ENCODE measurements around the gene ZSCAN21. TPM values are rescaled to one million over a fixed set of nuclear protein-coding genes. Genes with fewer than 3 reads are reported as not detected.

The ZSCAN21 gene
- total RNA-seq, 2 donors from 2014 or later: 6.7 to 7.1 TPM

DNA sequence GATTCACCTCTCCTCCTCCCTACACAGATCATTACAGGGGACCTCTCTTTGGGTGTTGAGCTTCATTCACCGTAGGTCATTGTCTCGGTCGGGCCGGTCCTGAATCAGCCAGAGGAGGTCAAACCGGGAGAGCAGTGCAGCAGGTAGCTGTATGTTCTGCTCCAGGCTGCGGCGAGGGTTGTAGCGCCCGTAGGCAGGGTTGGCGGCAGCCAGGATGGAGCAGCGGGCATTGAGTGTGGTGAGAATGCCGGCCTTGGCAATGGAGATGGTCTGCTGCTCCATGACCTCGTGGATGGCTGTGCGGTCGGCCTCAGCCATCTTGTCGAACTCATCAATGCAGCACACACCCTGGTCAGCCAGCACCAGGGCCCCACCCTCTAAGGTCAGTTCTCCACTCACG, 46.1 kb downstream of the ZSCAN21 start:
- TF ChIP-seq, protein P1, sequence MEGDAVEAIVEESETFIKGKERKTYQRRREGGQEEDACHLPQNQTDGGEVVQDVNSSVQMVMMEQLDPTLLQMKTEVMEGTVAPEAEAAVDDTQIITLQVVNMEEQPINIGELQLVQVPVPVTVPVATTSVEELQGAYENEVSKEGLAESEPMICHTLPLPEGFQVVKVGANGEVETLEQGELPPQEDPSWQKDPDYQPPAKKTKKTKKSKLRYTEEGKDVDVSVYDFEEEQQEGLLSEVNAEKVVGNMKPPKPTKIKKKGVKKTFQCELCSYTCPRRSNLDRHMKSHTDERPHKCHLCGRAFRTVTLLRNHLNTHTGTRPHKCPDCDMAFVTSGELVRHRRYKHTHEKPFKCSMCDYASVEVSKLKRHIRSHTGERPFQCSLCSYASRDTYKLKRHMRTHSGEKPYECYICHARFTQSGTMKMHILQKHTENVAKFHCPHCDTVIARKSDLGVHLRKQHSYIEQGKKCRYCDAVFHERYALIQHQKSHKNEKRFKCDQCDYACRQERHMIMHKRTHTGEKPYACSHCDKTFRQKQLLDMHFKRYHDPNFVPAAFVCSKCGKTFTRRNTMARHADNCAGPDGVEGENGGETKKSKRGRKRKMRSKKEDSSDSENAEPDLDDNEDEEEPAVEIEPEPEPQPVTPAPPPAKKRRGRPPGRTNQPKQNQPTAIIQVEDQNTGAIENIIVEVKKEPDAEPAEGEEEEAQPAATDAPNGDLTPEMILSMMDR (IDR thresholded peaks at IDR 0.05): no peak
- H3K27ac ChIP-seq: no peak overlapping the region
- no peak for DNase-seq (ENCODE audit: low spot score)
- H3K4me3 ChIP-seq: no peak overlapping the region
- H3K27me3 ChIP-seq: no peaks in the 10 kb centered on the region
- peaks cover 85% of the 10 kb centered on the region for H3K36me3 ChIP-seq
- H3K4me1 ChIP-seq: peaks cover 0 to 10% of the 10 kb centered on the region in 2 donors
- no peaks in the 10 kb centered on the region for H3K9me3 ChIP-seq

DNA sequence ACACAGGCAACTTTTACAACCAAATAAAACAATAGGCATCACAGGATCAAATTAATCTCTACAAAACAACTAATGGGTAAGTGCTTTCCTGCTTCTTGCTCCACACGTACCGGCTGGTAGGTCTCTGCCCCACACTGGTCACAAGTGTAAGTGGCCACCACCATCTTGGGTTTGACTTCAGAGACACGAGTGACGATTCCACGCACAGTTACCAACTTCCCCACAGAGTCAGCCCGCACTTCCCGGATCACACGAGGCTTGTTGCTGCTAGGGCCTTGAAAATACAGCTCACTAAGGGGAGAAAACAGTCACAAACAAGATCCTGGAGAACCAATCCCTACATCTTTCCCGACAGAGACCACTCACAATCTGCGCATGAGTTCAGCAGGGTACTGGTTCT, 49.3 kb downstream of the ZSCAN21 start:
- DNase-seq (ENCODE audit: low spot score): no peak
- H3K36me3 ChIP-seq: peaks cover 53% of the 10 kb centered on the region
- no peaks in the 10 kb centered on the region for H3K27me3 ChIP-seq
- H3K4me3 ChIP-seq: no peak overlapping the region
- H3K9me3 ChIP-seq: no peaks in the 10 kb centered on the region
- H3K4me1 ChIP-seq: peaks cover 0 to 20% of the 10 kb centered on the region in 2 donors
- TF ChIP-seq, protein P1 (IDR thresholded peaks at IDR 0.05): no peak
- no peak overlapping the region for H3K27ac ChIP-seq

DNA sequence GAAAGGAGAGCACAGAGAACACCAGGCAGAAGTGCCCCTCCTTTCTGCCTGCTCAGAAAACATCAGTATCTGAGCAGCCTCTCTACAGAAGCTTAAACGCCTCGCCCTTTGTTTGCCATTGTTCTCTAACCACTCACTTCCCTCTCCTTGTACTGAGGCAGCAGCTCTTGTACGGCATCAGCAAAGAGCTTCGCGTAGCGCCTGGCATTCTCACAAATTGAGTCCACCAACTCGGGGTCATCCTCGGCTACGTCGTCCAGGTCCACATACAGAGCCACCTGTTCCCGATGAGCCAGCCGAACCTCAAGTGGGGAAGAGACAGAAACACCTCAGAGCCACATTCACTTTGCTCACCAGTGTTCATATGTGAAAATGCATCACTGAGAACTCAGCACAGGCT, 49.9 kb downstream of the ZSCAN21 start:
- H3K27me3 ChIP-seq: no peaks in the 10 kb centered on the region
- DNase-seq (ENCODE audit: low spot score): no peak
- H3K27ac ChIP-seq: no peak overlapping the region
- H3K36me3 ChIP-seq: peaks cover 48% of the 10 kb centered on the region
- H3K9me3 ChIP-seq: no peaks in the 10 kb centered on the region
- peak overlapping the region; percentile 58 to 70 for H3K4me3 ChIP-seq
- peaks cover 0 to 20% of the 10 kb centered on the region in 2 donors for H3K4me1 ChIP-seq
- TF ChIP-seq, protein P1 (IDR thresholded peaks at IDR 0.05): no peak

DNA sequence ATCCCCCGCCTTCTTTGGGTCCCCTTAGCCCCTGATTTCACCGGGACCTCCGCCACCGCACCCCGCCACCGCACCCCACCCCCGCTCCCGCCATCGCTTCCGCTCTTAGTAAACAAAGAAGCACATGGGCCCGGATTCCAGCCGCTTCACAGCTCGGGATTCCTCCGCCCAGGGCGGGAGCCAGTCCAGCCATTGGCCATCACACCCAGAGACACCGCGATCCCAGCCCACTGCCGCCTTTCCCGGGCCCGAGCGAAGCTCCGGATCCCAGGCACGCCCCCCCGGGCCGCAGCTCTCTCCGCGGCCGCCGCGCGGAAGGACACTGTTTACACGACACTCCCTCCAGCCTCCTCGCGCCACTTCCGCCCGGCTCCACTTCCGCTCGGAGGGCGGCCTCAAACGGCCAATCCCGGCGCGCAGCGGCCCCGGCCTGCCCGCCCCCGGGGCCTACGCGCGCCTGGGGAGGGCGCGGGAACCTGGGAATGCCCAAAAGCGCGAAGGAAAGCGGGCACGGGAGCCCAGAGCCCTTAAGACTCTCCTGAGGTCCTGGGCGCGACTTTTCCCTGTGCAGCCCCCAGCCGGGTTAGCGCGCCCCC, 50.9 kb downstream of the ZSCAN21 start:
- TF ChIP-seq, protein P1 (IDR thresholded peaks at IDR 0.05): no peak

DNA sequence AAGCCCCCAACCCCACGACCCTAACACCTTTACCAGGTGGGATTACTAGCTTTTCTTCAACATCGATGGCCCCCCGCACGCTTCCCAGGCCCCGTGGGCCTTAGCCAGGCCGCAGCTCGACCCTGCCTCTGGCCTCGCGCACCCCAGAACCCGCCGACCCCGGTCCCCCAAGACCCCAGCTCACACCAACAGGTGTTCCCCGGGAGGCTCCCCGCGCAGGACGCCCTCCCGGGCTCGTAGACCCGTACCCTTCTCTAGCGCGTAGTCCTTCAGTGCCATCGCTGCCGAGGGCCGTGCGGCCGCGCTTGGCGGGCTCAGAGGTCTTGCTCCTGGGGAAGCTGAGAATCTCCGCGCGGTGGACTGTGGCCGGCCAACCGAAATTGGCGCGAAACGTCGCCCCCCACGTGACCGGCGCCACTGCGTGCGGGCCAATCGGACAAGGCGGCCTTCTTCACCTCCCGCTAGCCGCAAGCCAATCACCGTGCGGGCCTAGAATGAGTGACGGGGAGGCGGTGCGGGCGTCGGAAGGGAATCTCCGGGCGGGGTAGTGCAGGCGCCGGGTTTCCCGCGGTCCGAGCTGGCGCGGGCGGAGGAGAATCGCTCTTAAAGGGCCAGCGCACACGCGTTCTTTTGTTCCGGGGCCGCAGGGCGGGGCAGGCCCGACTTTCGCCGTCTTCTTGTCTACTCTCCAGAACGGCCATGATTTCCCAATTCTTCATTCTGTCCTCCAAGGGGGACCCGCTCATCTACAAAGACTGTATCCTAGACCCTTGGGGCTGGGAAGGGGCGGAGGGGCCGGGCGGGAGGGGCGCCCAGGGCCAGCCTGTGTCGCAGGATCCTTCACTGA, 51.7 kb downstream of the ZSCAN21 start, which contains the start of the genes AP4M1 and MCM7:
Gene AP4M1 (plus strand): TSS at position 628 of the 847 bp plus-strand sequence. CDS start 72 bp downstream, at position 700.
Gene MCM7 (minus strand): TSS at position 382 of the 847 bp plus-strand sequence. CDS start 103 bp downstream, at position 279.
- peak within 1 kb of the TSS; percentile 70 to 76 for H3K4me3 ChIP-seq
- H3K27me3 ChIP-seq: no peaks in the 10 kb centered on the region
- peak; percentile 98 for DNase-seq (ENCODE audit: low spot score)
- H3K27ac ChIP-seq: peak within 1 kb of the TSS; percentile 90 to 96
- TF ChIP-seq, protein P1 (IDR thresholded peaks at IDR 0.05): no peak
- peaks cover 0 to 20% of the 10 kb centered on the region in 2 donors for H3K4me1 ChIP-seq
- no peaks in the 10 kb centered on the region for H3K9me3 ChIP-seq
- peaks cover 45% of the 10 kb centered on the region for H3K36me3 ChIP-seq

More for the DNA sequence above, 50.9 kb downstream of the ZSCAN21 start:
- peaks cover 0 to 20% of the 10 kb centered on the region in 2 donors for H3K4me1 ChIP-seq
- peak overlapping the region; percentile 90 to 96 for H3K27ac ChIP-seq
- peak; percentile 90 for DNase-seq (ENCODE audit: low spot score)
- peak overlapping the region; percentile 58 to 70 for H3K4me3 ChIP-seq
- no peaks in the 10 kb centered on the region for H3K9me3 ChIP-seq
- H3K27me3 ChIP-seq: no peaks in the 10 kb centered on the region
- peaks cover 45% of the 10 kb centered on the region for H3K36me3 ChIP-seq

All from right atrium auricular region (tissue), 2 donors.